Caco-2 (cell line): ENCODE data around the gene PLEKHG5. TPM values are rescaled to one million over a fixed set of nuclear protein-coding genes. Genes with fewer than 3 reads are reported as not detected.

Experiments used
- BruUV-seq: library from RNA; stranded (reverse); fragments of 400-500 nt; replicated peaks from 2 replicates; lab custom pipeline; 2021; lab: Mats Ljungman, UMichigan
- CTCF ChIA-PET: fragments of 300-600 bp; sonication (Branson Sonifier 250); formaldehyde crosslinking; loops from one replicate; lab custom pipeline; 2022; ENCODE audit warnings: antibody characterized with exemption; lab: Charles Lee
- POLR2A ChIA-PET: fragments of 300-600 bp; sonication (Branson Sonifier 250); formaldehyde crosslinking; loops from one replicate; lab custom pipeline; 2022; ENCODE audit warnings: antibody characterized with exemption; lab: Charles Lee
- DNase-seq, 2 experiments: peaks; one replicate each; pipeline versions ENCODE4 v3.0.0 to v3.0.0-alpha.2; 2020 to 2022
- H3K27me3 ChIP-seq: replicated peaks from 2 replicates; pipeline ENCODE4 v1.6.0; 2011; ENCODE audit warnings: low read length; ENCODE audit not compliant: control insufficient read depth, insufficient read depth
- H3K36me3 ChIP-seq: 2 replicates; pipeline ENCODE4 v1.5.1; 2011; ENCODE audit warnings: low read length; ENCODE audit not compliant: control insufficient read depth, insufficient read depth
- H3K4me1 ChIP-seq: fragments of 250-450 bp; sonication (Bioruptor Pico); 2 replicates; pipeline ENCODE4 v1.5.1; 2020; ENCODE audit warnings: mild to moderate bottlenecking
- H3K4me3 ChIP-seq: 2 replicates; pipeline ENCODE4 v1.5.1; 2011; ENCODE audit warnings: low read depth, mild to moderate bottlenecking, control low read depth, low read length
- H3K9me3 ChIP-seq: fragments of 250-450 bp; sonication (Bioruptor Pico); 2 replicates; pipeline ENCODE4 v1.5.1; 2020; ENCODE audit warnings: mild to moderate bottlenecking, moderate library complexity
- H3K27ac Mint-ChIP-seq: one replicate; pipeline ENCODE4 v1.8.0; 2022; ENCODE audit warnings: mixed read lengths; ENCODE audit not compliant: unreplicated experiment
- H3K27me3 Mint-ChIP-seq: one replicate; pipeline ENCODE4 v1.8.0; 2022; ENCODE audit warnings: mixed read lengths; ENCODE audit not compliant: insufficient read depth, unreplicated experiment
- H3K36me3 Mint-ChIP-seq: one replicate; pipeline ENCODE4 v1.8.0; 2022; ENCODE audit warnings: mild to moderate bottlenecking, mixed read lengths; ENCODE audit not compliant: insufficient read depth, unreplicated experiment
- H3K4me1 Mint-ChIP-seq: one replicate; pipeline ENCODE4 v1.8.0; 2022; ENCODE audit warnings: low read depth, mixed read lengths; ENCODE audit not compliant: unreplicated experiment
- H3K4me3 Mint-ChIP-seq: one replicate; pipeline ENCODE4 v1.8.0; 2022; ENCODE audit warnings: mild to moderate bottlenecking, moderate library complexity, mixed read lengths; ENCODE audit not compliant: unreplicated experiment
- H3K9me3 Mint-ChIP-seq: one replicate; pipeline ENCODE4 v1.8.0; 2022; ENCODE audit warnings: mixed read lengths; ENCODE audit not compliant: unreplicated experiment
- intact Hi-C: fragments of 100-400 bp; cut with micrococcal nuclease; formaldehyde crosslinking; loops from one replicate; pipeline ENCODE4 v1.10.0; 2022; ENCODE audit not compliant: unreplicated experiment
- total RNA-seq: library from RNA; stranded (reverse); gene quantifications from 2 replicates; pipeline ENCODE4 v1.2.3, GENCODE V29; 2022
- TF ChIP-seq, protein P1 (sequence below), 2 experiments: fragments of 200-600 bp in 1 of 2; IDR thresholded peaks; 1 replicate in 1 of 2; 2 replicates in 1 of 2; pipeline versions ENCODE4 v1.5.1 to v1.8.0; 2011 to 2022; ENCODE audit warnings: antibody characterized with exemption in 1 of 2, control low read depth in 1 of 2, inconsistent platforms in 1 of 2, low read depth in 1 of 2, low read length in 1 of 2, mild to moderate bottlenecking in 1 of 2, moderate library complexity in 1 of 2; ENCODE audit not compliant: insufficient read depth in 1 of 2, severe bottlenecking in 1 of 2, unreplicated experiment in 1 of 2

PLEKHG5 gene
- total RNA-seq, 1 experiment from 2014 or later = 12.2 TPM

DNA sequence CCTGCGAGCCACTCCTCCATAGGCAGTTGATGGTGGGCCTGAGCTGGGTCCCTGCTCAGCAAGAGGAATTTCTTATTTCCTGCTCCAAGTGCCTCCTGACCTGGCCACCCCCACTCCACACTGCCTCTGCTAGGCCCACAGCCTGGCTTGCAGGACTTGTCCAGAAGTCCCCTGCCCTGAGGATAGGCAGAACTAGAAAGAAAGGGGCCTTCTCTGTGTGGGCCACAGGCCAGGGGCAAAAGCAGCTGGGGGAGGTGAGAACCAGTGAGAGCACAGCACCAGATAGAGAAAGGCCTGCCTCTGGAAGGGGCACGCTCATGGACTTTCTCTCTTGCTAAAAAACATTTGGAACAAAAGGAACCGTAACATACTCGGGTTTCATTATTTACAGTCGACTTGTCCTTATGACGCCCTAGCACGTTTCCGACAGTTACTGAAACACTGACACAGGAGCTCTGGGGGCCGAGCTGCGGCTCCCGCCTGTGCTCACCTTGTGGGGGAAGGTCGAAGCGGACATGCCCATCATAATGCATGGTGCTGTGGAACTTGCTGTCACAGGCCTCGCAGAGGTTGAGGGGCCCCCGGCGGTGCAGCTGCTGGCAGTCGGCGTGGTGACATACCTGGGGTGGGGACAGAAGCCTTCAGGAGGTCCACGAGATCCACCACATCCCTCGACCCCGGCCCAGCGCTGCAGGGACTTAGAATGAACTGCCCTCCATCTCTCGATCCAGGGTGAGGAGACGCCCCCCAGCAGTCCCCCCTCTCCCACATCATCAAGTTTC is 14.2 kb downstream of the PLEKHG5 start:
- Histone ChIP-seq H3K36me3 (no peaks in the 10 kb centered on the region; the same call in 1 of the 2 replicates), H3K9me3 (no peaks in the 10 kb centered on the region), H3K27me3 (no peaks in the 10 kb centered on the region), H3K4me3 (no peak overlapping the region), H3K4me1 (peaks cover 37% of the 10 kb centered on the region)
- intact Hi-C loops = no loop called here
- Mint-ChIP-seq H3K27me3 (no peaks in the 10 kb centered on the region), H3K4me1 (peaks cover 13% of the 10 kb centered on the region), H3K4me3 (no peak overlapping the region), H3K27ac (peak overlapping the region; percentile 78), H3K36me3 (peaks cover 15% of the 10 kb centered on the region), H3K9me3 (no peaks in the 10 kb centered on the region)
- CTCF ChIA-PET = interaction anchor here (1.0 to 1.8 kb wide), 3 partner anchors 9 to 37 kb away, joined by 4 to 5 read pairs (median 5); no protein-coding TSS in a partner anchor
- POLR2A ChIA-PET = no interaction called here
- TSS peak; percentile 52 for BruUV-seq
- DNase-seq = peak in 1 of 2 experiments; percentile 60
- TF ChIP-seq, protein P1, sequence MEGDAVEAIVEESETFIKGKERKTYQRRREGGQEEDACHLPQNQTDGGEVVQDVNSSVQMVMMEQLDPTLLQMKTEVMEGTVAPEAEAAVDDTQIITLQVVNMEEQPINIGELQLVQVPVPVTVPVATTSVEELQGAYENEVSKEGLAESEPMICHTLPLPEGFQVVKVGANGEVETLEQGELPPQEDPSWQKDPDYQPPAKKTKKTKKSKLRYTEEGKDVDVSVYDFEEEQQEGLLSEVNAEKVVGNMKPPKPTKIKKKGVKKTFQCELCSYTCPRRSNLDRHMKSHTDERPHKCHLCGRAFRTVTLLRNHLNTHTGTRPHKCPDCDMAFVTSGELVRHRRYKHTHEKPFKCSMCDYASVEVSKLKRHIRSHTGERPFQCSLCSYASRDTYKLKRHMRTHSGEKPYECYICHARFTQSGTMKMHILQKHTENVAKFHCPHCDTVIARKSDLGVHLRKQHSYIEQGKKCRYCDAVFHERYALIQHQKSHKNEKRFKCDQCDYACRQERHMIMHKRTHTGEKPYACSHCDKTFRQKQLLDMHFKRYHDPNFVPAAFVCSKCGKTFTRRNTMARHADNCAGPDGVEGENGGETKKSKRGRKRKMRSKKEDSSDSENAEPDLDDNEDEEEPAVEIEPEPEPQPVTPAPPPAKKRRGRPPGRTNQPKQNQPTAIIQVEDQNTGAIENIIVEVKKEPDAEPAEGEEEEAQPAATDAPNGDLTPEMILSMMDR (IDR thresholded peaks at IDR 0.05; ENCODE audit: insufficient read depth in 1 of 2, low read depth in 1 of 2, low read length in 1 of 2, severe bottlenecking in 1 of 2, unreplicated experiment in 1 of 2) = no peak

DNA sequence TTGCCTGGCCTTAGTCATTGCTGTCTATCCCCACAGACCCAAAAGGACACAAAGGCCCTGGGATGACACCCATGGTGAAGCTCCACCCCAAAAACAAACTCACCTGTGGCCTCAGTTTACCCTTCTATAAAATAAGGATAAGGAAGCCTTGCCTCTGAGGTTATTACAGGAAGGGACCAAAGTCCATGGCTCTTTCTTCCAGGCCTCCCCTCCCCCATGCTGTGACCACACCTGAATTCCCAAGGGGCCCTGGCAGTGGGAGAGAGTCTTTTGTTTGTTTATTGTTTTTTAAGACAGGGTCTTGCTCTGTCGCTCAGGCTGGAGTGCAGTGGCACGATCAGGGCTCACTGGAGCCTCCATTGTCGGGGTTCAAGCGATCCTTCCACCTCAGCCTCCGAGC is 15.0 kb downstream of the PLEKHG5 start:
- Histone ChIP-seq H3K9me3 (no peaks in the 10 kb centered on the region), H3K36me3 (no peaks in the 10 kb centered on the region; the same call in 1 of the 2 replicates), H3K27me3 (no peaks in the 10 kb centered on the region), H3K4me3 (no peak overlapping the region), H3K4me1 (peaks cover 42% of the 10 kb centered on the region)
- CTCF ChIA-PET = interaction anchor here (1.3 kb wide), 1 partner anchor 10 kb away, joined by 5 read pairs; no protein-coding TSS in a partner anchor
- Mint-ChIP-seq H3K9me3 (no peaks in the 10 kb centered on the region), H3K4me1 (peaks cover 8% of the 10 kb centered on the region), H3K27ac (peak overlapping the region; percentile 78), H3K4me3 (no peak overlapping the region), H3K36me3 (peaks cover 15% of the 10 kb centered on the region), H3K27me3 (no peaks in the 10 kb centered on the region)
- TF ChIP-seq, protein P1 (IDR thresholded peaks at IDR 0.05; ENCODE audit: insufficient read depth in 1 of 2, low read depth in 1 of 2, low read length in 1 of 2, severe bottlenecking in 1 of 2, unreplicated experiment in 1 of 2) = no peak
- POLR2A ChIA-PET = no interaction called here
- intact Hi-C loops = no loop called here
- peak; percentile 68 to 81 for DNase-seq
- BruUV-seq = no TSS peak

DNA sequence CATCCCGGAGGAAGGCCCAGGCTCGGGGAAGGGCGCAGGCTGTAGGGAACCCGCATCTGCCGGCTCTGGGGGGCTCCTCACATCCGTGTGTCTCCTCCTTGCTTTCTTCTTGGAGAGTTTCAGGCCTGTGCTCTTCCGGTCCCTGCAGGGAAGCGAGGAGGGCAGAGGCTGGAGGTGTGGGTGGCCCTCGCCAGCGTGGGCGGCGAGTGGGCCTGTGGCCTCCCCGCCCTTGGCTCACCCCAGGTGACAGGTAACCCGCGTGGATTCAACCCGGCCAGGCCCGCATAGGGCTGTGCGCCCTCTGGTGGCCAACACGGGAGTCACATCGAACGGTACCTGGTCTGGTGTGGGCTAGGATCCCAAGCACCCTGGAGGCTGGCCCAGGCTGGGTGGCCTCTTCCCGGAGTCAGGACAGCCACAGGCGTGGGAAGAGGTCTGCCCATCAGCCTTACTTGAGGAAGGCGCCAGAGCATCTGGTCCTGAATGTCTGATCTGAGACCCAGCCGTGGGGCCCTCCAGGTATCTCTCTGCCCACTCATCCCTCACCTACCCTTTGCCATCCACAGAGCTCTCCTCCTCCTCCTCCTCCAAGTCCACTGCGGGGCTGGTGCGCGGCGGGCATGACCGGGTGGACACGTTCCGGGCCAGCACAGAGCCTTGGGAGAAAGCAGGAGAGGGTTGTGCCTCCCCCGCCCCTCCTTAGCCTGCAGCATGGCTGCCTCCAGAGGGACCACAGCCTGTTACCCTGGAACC is 15.9 kb downstream of the PLEKHG5 start:
- no peaks in the 10 kb centered on the region for H3K27me3 ChIP-seq
- TF ChIP-seq, protein P1 (IDR thresholded peaks at IDR 0.05; ENCODE audit: insufficient read depth in 1 of 2, low read depth in 1 of 2, low read length in 1 of 2, severe bottlenecking in 1 of 2, unreplicated experiment in 1 of 2) = peak; percentile 65 to 88
- H3K4me3 ChIP-seq = no peak overlapping the region
- H3K27me3 Mint-ChIP-seq = no peaks in the 10 kb centered on the region
- peaks cover 8% of the 10 kb centered on the region for H3K4me1 Mint-ChIP-seq
- H3K4me1 ChIP-seq = peaks cover 42% of the 10 kb centered on the region
- H3K27ac Mint-ChIP-seq = peak overlapping the region; percentile 78
- no TSS peak for BruUV-seq
- H3K4me3 Mint-ChIP-seq = no peak overlapping the region
- DNase-seq = peak; percentile 75 to 81
- H3K9me3 Mint-ChIP-seq = no peaks in the 10 kb centered on the region
- CTCF ChIA-PET = interaction anchor here (0.6 to 0.7 kb wide), 2 partner anchors 15 to 362 kb away, joined by 5 read pairs; no protein-coding TSS in a partner anchor
- H3K9me3 ChIP-seq = no peaks in the 10 kb centered on the region
- intact Hi-C loops = no loop called here
- peaks cover 15% of the 10 kb centered on the region for H3K36me3 Mint-ChIP-seq
- H3K36me3 ChIP-seq = no peaks in the 10 kb centered on the region; the same call in 1 of the 2 replicates
- POLR2A ChIA-PET = no interaction called here
